GM18520 (cell line): ENCODE measurements around the gene PRM2.

Source experiments
- ATAC-seq: cut with Tn5 transposase; IDR thresholded peaks from one replicate; pipeline ENCODE4 v1.9.1; 2021; ENCODE audit not compliant: unreplicated experiment

Gene PRM2

GRCh38 chr16:11250786-11251524 is 25.3 kb downstream of the PRM2 start:
- ATAC-seq = no peak

GRCh38 chr16:11250091-11250785 is 26.0 kb downstream of the PRM2 start:
- no peak for ATAC-seq

GRCh38 chr16:11249233-11250061 is 26.8 kb downstream of the PRM2 start:
- ATAC-seq = no peak

- no peak for ATAC-seq
These were observed 28.1 kb downstream of the PRM2 start for GRCh38 chr16:11248133-11248532.

- ATAC-seq = no peak
These were observed 30.3 kb downstream of the PRM2 start for GRCh38 chr16:11245988-11246387.

- ATAC-seq = no peak
These were observed 31.0 kb downstream of the PRM2 start for GRCh38 chr16:11245222-11245737.

GRCh38 chr16:11242658-11243057 is 33.6 kb downstream of the PRM2 start:
- ATAC-seq = no peak

- no peak for ATAC-seq
These were observed 34.6 kb downstream of the PRM2 start for GRCh38 chr16:11241480-11242204.

GRCh38 chr16:11240636-11241473 is 35.4 kb downstream of the PRM2 start:
- no peak for ATAC-seq

- no peak for ATAC-seq
These were observed 36.3 kb downstream of the PRM2 start for GRCh38 chr16:11239644-11240632.

DNA sequence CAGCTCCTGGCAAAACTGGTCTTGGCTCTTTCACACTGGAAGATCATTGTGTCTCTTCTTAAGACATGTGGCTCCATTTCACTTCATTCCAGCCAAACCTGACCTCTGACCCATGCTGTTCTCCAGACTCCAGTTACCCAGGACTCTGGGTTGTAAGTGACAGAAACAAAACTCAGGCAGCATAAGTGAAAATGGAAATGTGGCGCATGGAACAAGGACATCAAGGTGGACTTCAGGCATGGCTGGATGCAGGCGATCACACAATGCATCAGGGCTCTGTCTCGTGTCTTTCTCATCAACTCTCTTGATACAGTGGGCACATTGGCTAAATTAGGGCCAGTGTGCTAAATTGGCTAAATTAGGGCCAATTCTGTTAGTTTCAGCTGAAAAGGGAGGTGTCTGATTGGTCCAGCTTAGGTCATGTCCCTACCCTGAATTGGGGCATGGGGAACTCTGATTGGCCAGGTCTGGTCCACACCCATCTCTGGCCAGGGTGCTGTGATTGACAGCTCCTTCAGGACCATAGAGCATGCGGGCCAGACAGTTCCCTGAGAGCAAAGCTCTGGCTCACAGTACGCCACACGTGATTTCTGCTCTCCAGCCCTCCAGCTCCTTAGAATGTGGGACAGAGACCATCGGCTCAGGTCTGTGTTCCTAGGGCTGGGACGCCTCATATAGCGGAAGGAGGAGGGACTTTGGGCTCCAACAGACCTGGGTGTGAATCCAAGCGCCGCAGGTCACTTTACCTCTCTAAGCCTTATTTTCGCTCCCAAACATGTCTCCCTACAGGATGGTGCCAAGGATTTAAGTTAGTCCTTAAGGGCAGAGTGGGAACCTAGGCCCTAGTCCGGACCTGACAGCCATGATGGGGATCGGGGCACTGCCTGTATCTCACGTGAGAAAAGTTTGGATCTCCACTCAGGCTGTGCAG is 37.7 kb downstream of the PRM2 start:
- no peak for ATAC-seq

DNA sequence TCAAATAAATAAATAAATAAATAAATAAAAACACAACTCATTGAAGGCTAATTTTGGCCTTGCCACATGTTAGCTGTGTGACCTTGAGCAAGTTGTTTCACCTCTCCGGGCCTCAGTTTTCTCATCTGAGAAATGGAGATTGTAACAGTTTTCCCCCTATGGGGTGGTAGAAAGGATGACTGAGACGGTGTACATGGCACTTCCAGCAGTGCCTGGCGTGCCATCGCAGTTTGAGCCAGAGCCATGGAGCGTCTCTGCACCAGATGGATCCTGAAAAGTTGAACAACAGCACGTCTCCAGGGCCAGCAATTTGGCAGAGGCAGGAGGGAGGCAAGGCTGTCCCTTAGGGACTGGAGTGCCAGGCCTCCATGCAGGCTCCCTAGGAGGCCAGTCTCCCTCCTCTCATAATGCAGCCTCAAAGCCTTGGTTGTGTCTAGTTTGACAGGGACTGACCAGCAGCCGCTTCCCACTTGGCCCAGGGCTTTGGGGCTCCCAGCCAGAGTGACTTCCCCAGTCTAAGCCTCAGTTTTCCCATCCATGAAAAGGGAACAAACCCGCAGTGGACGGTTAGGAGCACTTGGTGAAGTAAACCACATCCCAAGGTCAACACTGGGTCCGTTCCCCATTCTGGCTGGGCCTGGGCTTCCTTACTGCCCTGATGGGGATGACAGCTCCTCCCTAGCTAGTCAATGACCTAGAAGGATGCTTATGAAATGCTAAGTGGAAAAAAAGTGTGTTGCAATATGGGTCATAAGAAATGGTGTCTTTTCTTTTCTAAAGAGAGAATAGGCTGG is 39.6 kb downstream of the PRM2 start:
- no peak for ATAC-seq

- no peak for ATAC-seq
These were observed 40.6 kb downstream of the PRM2 start for GRCh38 chr16:11235703-11235991.

- no peak for ATAC-seq
These were observed 41.2 kb downstream of the PRM2 start for GRCh38 chr16:11234884-11235702.

DNA sequence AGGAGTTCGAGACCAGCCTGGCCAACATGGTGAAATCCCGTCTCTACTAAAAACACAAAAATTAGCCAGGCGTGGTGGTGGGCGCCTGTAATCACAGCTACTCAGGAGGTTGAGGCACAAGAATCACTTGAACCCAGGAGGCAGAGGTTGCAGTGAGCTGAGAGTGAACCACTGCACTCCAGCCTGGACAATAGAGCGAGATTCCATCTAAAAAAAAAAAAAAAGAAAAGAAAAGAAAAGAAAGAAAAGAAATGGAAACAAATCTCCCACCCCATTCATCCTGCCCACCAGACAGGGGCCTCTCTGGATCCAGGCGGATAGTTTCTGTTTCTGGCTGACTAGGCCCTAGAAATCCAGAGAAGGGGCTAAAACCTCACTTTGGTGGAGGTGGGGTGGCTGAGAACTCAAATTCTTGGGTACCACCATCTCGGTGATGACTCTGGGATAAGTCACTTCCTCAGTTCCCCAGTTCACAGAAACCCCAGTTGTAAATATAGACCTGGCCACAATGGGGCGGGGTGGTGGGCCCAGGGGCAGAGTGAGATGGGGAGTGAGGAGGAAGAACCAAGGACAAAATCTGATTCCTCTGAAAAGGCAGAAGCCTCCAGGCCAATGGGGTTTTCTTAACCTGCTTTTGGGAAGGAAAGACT is 42.4 kb downstream of the PRM2 start:
- ATAC-seq = no peak
